GM19324 (cell line): ENCODE data around the gene PHF21B.
"Not testable (repeated sequence)": the region's sequence is repeated elsewhere in the genome, so short reads cannot be mapped to it uniquely, and the experiment has no call there.

Experiments used
- ATAC-seq: cut with Tn5 transposase; IDR thresholded peaks from one replicate; pipeline ENCODE4 v1.9.1; 2021; ENCODE audit warnings: mild to moderate bottlenecking, moderate library complexity; ENCODE audit not compliant: unreplicated experiment, low FRiP score

The PHF21B gene

DNA sequence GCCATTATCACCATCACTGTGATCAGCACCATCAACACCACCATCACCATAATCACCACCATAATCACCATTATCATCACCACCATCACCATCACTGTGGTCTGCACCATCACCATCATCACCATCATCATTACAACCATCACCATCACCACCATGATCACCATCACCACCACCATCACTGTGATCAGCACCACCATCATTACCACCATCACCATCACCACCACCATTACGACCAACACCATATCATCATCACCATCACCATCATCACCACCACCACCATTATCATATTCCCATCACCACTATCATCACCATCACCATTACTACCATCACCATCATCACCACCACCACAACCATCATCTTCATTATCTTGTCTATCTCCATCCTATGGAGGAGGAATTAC, 125.2 kb downstream of the PHF21B start:
- ATAC-seq, result no peak

GRCh38 chr22:44883011-44883421, 126.8 kb downstream of the PHF21B start:
- no peak for ATAC-seq

DNA sequence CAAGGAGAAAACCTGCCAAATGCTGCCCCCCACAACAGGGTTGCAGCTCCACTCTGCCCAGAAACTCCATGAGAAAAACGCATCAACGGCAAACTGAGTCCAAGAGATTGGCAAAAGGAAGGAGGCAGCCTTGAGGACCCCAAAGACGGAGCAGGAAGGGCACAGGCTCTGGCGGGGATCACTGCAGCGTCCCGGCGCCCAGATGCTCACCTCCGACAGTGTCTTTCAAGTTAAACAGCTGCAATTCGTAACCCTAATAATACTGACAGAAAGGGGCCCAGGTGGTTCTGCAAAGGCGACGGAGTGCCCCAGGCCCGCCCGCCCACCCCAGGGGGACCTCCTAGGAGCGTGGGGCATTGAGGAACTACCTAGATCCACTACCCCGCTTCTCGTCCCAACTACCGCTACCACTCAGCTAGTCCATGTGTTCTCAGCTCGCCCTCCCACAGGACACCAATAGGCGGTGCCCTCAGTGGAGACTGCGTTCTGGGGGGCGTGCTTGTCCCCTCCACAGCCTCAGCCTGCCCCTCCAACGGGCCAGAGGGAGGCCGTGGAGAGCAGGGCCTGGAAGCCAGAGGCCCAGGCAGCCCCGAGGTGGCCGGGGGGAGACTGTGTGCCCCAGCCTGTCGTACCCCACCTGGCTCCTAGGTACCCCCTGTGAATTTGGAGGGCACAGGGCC, 127.4 kb downstream of the PHF21B start:
- ATAC-seq, result no peak

DNA sequence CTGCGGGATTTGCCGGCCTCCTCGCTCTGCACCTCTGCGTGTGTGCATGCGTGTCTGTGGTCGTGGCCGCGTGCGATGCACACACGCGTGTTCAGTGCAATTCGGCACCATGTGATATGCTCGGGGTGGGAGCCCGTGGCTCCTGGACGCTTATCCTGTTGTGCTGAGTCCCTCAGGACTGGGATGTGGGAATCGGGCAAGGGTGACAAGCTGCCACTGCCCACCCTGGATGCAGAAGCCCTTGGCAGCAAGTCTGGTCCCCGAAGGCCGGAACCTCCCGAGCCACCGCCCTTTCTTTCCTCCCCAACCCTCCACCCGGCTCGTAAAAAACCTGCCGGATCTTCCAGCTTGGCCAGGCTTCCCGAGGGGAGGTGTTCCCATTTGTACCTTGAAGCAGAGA, 128.2 kb downstream of the PHF21B start:
- ATAC-seq, result no peak

DNA sequence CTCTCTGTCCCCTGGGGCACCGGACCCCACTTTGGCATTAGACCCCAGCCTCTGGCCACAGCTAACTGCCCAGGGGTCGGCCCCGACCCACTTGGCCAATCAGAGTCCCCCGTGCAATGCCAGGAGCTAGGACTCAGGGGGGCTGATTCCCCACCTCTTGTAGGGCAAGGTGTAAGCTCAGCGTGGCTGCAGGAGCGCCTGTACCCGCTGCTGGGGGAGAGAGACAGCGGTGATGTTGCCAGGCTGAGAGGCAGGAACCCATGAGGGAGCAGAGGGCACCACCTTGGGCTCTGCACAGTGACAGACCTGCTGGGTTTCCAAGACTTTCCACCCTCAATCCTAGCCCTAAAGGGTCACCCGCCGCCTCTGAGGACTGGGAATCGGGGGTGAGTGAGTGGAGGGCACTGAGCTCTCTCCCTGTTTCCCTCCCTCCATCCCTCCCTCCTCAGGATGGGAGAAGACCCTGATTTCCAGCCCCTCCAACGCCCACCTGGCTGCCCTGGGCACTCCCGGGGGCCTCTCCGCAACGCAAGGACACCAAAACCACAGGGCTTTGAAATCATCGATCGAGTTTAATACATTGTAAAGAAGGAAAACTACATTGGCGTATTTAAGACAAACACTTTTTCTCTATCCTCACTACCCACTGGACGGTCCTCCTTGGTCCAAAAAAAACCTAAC, 129.1 kb downstream of the PHF21B start:
- no peak for ATAC-seq

DNA sequence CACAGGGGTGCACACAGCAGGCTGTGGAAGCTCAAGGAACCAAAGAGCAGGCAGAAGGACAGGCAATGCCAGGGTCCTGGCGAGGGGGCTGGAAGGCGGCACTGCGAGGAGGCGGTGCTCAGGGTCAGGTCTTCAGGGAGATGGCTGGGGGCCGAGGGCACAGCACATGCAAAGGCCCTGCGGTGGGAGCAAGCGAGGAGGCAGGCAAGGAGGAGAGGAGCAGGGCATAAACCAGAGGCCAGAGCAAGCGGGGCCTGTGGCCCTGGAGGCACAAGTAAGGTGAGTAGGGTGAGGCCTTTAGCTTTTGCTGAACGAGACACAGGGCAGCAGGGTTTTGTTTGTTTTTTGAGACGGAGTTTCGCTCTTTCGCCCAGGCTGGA, 130.5 kb downstream of the PHF21B start:
- ATAC-seq, result no peak

GRCh38 chr22:44878483-44879300, 131.1 kb downstream of the PHF21B start:
- no peak for ATAC-seq

- no peak for ATAC-seq
These were observed 132.9 kb downstream of the PHF21B start for GRCh38 chr22:44876921-44877320.

DNA sequence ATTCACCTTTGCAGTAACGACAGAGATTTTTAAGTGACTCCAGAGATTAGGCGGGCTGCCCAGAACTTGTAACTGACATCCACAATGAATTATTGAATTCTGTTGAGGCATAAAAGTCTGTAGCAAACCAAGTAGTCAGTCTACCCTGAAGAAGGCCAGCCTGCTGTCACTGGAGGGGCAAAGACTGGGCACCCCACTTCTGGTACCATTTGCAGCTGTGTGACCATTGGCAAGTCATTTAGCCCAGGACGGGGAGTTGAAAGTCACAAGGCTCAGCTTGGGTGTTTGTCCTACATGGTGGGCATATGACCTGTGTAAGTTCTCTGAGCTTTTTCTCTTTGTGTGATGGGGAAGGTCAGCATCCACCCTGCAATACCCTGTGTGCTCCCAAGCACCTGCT, 138.0 kb downstream of the PHF21B start:
- ATAC-seq, result no peak

DNA sequence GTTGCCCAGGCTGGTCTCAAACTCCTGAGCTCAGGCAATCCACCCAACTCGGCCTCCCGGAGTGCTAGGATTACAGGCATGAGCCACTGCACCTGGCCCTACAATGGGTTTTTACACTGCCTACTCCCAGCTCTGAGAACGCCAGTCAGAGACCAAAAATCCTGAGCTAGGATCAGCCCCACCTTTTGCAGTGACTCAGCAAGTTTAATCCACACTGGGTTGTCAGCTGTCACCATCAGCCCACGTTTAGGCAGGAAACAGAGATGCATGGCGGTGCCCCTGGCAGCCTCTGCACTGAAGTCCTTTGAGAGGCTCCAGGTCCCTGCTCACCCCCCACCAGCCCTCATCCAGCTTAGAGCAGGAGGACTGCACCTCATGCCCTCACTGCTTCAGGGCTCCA, 139.8 kb downstream of the PHF21B start:
- ATAC-seq, result no peak

- ATAC-seq, result no peak
These were observed 140.6 kb downstream of the PHF21B start for GRCh38 chr22:44869196-44869595.

DNA sequence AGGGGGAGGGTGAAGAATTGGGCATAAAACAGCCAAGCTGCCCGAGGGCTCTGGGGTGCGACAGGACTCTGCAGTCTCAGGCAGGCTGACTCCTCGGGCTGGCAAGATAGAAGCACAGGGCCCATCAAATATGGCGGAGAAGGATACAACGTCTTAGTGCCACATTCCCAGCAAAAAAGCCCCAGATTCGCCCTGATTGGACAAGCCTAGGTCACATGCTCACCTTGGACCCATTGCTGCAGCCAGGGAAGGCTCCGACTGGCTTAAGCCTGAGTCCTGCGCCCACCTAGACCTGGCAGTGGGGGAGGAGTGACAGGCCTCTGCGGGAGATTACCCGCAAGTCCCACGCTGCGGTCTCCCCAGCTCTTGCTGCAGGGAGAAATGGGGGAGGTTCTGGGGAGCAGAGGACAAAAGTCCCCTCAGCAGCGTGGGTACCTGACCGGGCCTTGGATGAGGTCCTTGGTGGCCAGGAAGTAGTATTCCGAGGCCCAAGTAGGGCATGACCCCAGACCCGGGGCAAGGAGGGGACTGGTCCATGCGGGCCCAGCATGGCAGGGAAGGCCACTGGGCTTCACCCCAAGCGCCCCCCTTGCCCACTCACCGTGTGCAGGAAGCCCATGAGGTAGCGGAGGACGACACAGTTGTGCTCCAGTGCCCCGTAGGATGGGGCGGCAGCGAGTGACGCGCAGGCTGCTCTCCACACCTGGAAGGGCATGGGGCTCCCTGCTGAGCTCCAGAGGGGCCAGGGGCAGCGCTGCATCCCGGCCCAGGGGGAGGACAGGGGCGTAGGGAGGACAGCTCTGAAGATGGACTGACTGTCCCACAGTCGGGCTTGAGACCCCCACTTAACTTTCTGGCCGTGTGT, 144.4 kb downstream of the PHF21B start:
- no peak for ATAC-seq

- ATAC-seq, result no peak
These were observed 146.6 kb downstream of the PHF21B start for GRCh38 chr22:44862981-44863860.

- no peak for ATAC-seq
These were observed 147.5 kb downstream of the PHF21B start for GRCh38 chr22:44862281-44862680.

GRCh38 chr22:44861245-44861644, 148.6 kb downstream of the PHF21B start:
- ATAC-seq, result no peak

DNA sequence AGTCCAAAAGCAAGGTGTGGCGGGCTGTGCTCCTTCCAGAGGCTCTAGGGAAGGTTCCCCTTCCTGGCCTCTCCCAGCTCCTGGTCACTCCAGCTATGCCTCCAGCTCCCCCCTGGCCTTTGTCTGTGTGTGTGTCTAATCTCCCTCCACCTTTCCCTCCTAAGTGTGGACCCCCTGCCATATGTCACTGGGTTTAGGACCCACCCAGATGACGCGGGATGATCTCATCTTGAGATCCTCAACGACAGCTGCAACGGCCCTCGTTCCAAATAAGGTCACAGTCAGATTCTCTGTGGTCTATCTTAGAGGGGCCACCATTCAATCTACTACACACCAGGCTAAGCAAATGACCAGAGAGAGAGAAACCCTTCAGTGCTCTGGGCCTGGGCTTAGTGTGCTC, 149.5 kb downstream of the PHF21B start:
- no peak for ATAC-seq

DNA sequence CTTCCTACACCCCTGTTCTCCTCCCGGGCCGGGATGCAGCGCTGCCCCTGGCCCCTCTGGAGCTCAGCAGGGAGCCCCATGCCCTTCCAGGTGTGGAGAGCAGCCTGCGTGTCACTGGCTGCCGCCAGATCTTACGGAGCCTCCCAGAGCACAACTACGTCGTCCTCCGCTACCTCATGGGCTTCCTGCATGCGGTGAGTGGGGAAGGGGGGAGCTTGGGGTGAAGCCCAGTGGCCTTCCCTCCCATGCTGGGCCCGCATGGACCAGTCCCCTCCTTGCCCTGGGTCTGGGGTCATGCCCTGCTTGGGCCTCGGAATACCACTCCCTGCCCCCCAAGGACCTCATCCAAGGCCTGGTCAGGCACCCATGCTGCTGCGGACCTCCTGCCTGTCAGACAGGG, 150.2 kb downstream of the PHF21B start:
- ATAC-seq, result no peak

DNA sequence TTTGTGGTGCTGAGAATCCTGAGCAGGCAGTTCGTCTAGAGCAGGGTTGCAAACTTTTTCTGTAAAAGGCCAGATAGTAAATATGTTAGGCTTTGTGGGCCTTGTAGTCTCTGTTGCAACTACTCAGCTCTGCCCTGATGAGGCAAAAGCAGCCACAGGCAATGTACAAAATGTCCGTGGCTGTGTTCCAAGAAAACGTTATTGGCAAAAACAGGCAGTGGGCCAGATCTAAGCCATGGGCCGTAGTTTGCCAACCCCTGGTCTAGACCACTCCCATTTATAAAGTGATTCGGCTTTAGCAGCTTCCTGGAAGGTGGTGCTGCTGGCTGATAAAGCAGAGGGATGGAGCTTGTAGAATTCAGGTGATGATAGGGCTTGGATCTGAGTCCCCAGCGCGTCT, 151.0 kb downstream of the PHF21B start:
- not testable (repeated sequence) for ATAC-seq

DNA sequence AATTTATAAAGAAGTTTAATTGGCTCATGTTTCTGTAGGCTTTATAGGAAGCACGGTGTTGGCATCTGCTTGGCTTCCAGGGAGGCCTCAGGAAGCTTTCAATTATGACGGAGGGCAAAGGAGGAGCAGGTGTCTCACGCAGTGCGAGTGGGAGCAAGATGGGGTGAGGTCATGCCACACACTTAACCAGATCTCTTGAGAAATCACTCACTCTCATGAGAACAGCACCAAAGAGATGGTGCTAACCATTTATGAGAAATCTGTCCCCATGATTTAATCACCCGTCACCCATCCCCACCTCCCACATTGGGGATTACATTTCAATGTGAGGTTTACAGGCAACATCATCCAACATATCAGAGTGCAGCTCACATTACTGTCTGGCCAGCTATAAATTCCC, 153.9 kb downstream of the PHF21B start:
- no peak for ATAC-seq

DNA sequence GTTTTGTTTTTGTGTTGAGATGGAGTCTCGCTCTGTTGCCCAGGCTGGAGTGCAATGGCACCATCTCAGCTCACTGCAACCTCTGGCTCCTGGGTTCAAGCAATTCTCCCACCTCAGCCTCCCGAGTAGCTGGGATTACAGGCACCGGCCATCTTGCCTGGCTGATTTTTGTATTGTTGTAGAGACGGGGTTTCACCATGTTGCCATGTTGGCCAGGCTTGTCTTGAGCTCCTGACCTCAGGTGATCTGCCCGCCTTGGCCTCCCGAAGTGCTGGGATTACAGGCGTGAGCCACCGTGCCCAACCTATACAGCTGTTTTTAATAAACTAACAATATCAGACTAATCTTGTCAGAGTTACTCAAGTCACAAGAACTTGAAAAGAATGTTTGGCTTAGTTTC, 155.2 kb downstream of the PHF21B start:
- ATAC-seq, result not testable (repeated sequence)
